Psoas muscle (tissue), 8 donors: Measurements from ENCODE around the gene OXNAD1. TPM values are rescaled to one million over a fixed set of nuclear protein-coding genes. Genes with fewer than 3 reads are reported as not detected.
A peak's percentile ranks its signal among the peaks of the same experiment; 100 is the strongest.
"Not testable (repeated sequence)": the region's sequence is repeated elsewhere in the genome, so short reads cannot be mapped to it uniquely, and the experiment has no call there.

Experiments used
- ATAC-seq, 4 donors: fragments of 200-7000 bp; cut with Tn5 transposase; one replicate each; pipeline ENCODE4 v1.9.1; 2020; ENCODE audit warnings: moderate library complexity in 3 of 4, mild to moderate bottlenecking in 2 of 4
- DNase-seq, 2 donors: peaks; one replicate each; pipeline ENCODE4 v3.0.0-alpha.2; 2020
- H3K27ac ChIP-seq: fragments of 200-600 bp; one replicate; pipeline ENCODE4 v1.8.0; 2022
- H3K27me3 ChIP-seq, 3 donors: fragments of 200-600 bp in 1 of 3; one replicate each; pipeline versions ENCODE4 v1.6.1 to v1.8.0; 2013 to 2022; ENCODE audit warnings: low read length in 2 of 3, mild to moderate bottlenecking in 2 of 3, moderate library complexity in 1 of 3; ENCODE audit not compliant: insufficient read depth in 3 of 3
- H3K36me3 ChIP-seq, 2 donors: fragments of 200-600 bp in 1 of 2; one replicate each; pipeline versions ENCODE4 v1.6.1 to v1.8.0; 2013 to 2022; ENCODE audit warnings: low read depth in 1 of 2, mild to moderate bottlenecking in 1 of 2, moderate library complexity in 1 of 2; ENCODE audit not compliant: insufficient read depth in 1 of 2
- H3K4me1 ChIP-seq: fragments of 200-600 bp; one replicate; pipeline ENCODE4 v1.8.0; 2022
- H3K4me3 ChIP-seq: fragments of 200-600 bp; one replicate; pipeline ENCODE4 v1.8.0; 2022; ENCODE audit warnings: mild to moderate bottlenecking
- H3K9me3 ChIP-seq: fragments of 200-600 bp; one replicate; pipeline ENCODE4 v1.8.0; 2022
- CTCF ChIP-seq: fragments of 200-600 bp; IDR thresholded peaks from one replicate; pipeline ENCODE4 v1.8.0; 2022; ENCODE audit warnings: antibody characterized with exemption
- WGBS, 3 donors: extraction: QIAGEN DNeasy Blood & Tissue Kit; methylation state at CpG; one replicate each; pipeline versions ENCODE4 v1.1.6 to v1.1.7; 2013; 5-methylcytosine and 5-hydroxymethylcytosine counted together
- intact Hi-C, 2 donors: fragments of 100-400 bp; cut with DNase I; formaldehyde crosslinking; loops; one replicate each; pipeline versions ENCODE4 v1.11.0 to v1.14.2; 2022
- polyA plus RNA-seq, 3 donors: library from polyadenylated mRNA; stranded (reverse); fragments of 200-250 nt; gene quantifications; one replicate each; pipeline ENCODE4 v1.2.3, GENCODE V29; 2013
- total RNA-seq, 4 donors: library from RNA; stranded (reverse); fragmentation: NEBNext Ultra II Directional in 2 of 4; extraction: Animal tissue kit (Norgen Biotek cat#: 25700) in 2 of 4; gene quantifications; one replicate each; pipeline versions ENCODE4 v1.2.1 to v1.2.4, GENCODE V29; 2021 to 2023
- donor health status: healthy with polysubstance abuse.
- donor health status: DM: no; HTN: no; CAD: no; lungs with moderate emphysema.
- donor health status: Bipolar disorder and iron deficiency.
- donor health status: healthy.
- donor health status: DM: yes; HTN: yes; CAD: no.
- donor health status: DM: no; HTN: no; CAD: no.
- donor health status: DM: no; HTN: no; CAD: no.
- donor health status: DM: yes; HTN: yes; CAD: no.

The OXNAD1 gene
- total and polyA plus RNA-seq, 7 donors, result 5.4 to 24.4 (median 10.4) TPM

GRCh38 chr3:16307832-16308531 is 43.0 kb downstream of the OXNAD1 start:
- Histone ChIP-seq H3K9me3 (no peaks in the 10 kb centered on the region), H3K36me3 (peaks cover 3 to 35% of the 10 kb centered on the region in 2 donors), H3K4me1 (peaks cover 21% of the 10 kb centered on the region), H3K27me3 (no peaks in the 10 kb centered on the region), H3K4me3 (no peak overlapping the region), H3K27ac (no peak overlapping the region)
- ATAC-seq (no peak), DNase-seq (no peak)
- intact Hi-C loops, result no loop called here
- whole genome bisulfite sequencing, 3 donors, result 80 to 86% (median 82%) methylated on average over 5 of the region's 5 CpGs
- TF ChIP-seq CTCF, result no peak

- 91 to 100% (median 95%) methylated on average over 1 of the region's 1 CpG for WGBS, 3 donors
- H3K9me3 ChIP-seq, result no peaks in the 10 kb centered on the region
- no peak overlapping the region for H3K4me3 ChIP-seq
- no peak overlapping the region for H3K27ac ChIP-seq
- DNase-seq (no peak), ATAC-seq (no peak)
- TF ChIP-seq CTCF, result no peak
- no peaks in the 10 kb centered on the region for H3K27me3 ChIP-seq
- H3K4me1 ChIP-seq, result peaks cover 26% of the 10 kb centered on the region
- intact Hi-C loops, result no loop called here
- peaks cover 5 to 27% of the 10 kb centered on the region in 2 donors for H3K36me3 ChIP-seq
Measured at GRCh38 chr3:16308727-16309126, 43.7 kb downstream of the OXNAD1 start.

- TF ChIP-seq CTCF, result no peak
- Histone ChIP-seq H3K4me3 (no peak overlapping the region), H3K4me1 (peaks cover 30% of the 10 kb centered on the region), H3K36me3 (peaks cover 2 to 22% of the 10 kb centered on the region in 2 donors), H3K27me3 (no peaks in the 10 kb centered on the region), H3K9me3 (no peaks in the 10 kb centered on the region), H3K27ac (peak overlapping the region; percentile 50)
- intact Hi-C loops, result no loop called here
- peak in 1 of 4 donors; percentile 39 for ATAC-seq
- DNase-seq, result no peak
- WGBS, 3 donors, result 45 to 88% (median 88%) methylated on average over 1 to 2 of the region's 2 CpGs
Measured at GRCh38 chr3:16309558-16309957, 44.5 kb downstream of the OXNAD1 start.

GRCh38 chr3:16310486-16310885 is 45.5 kb downstream of the OXNAD1 start:
- WGBS, 3 donors, result 86 to 94% (median 91%) methylated on average over 7 of the region's 7 CpGs
- Histone ChIP-seq H3K27ac (peak overlapping the region; percentile 50), H3K36me3 (peaks cover 2 to 18% of the 10 kb centered on the region in 2 donors), H3K4me1 (peaks cover 30% of the 10 kb centered on the region)
- ATAC-seq, H3K27me3 ChIP-seq, H3K9me3 ChIP-seq, H3K4me3 ChIP-seq, DNase-seq, intact Hi-C loops: not testable (repeated sequence)

GRCh38 chr3:16311960-16312451 is 47.0 kb downstream of the OXNAD1 start:
- TF ChIP-seq CTCF, result no peak
- 12 to 24% (median 17%) methylated on average over 6 of the region's 6 CpGs for WGBS, 3 donors
- DNase-seq (peak; percentile 55 to 79), ATAC-seq (peak; percentile 87 to 94 (median 94))
- Histone ChIP-seq H3K4me3 (no peak overlapping the region), H3K4me1 (peaks cover 30% of the 10 kb centered on the region), H3K36me3 (peaks cover 2 to 13% of the 10 kb centered on the region in 2 donors), H3K9me3 (no peaks in the 10 kb centered on the region), H3K27me3 (no peaks in the 10 kb centered on the region), H3K27ac (peak overlapping the region; percentile 77)
- intact Hi-C loops, result no loop called here
